GM18870 (cell line): ENCODE data around the gene EVX2.

Experiments
- ATAC-seq: cut with Tn5 transposase; IDR thresholded peaks from one replicate; pipeline ENCODE4 v1.9.1; 2021; ENCODE audit warnings: moderate library complexity; ENCODE audit not compliant: unreplicated experiment

The EVX2 gene

DNA sequence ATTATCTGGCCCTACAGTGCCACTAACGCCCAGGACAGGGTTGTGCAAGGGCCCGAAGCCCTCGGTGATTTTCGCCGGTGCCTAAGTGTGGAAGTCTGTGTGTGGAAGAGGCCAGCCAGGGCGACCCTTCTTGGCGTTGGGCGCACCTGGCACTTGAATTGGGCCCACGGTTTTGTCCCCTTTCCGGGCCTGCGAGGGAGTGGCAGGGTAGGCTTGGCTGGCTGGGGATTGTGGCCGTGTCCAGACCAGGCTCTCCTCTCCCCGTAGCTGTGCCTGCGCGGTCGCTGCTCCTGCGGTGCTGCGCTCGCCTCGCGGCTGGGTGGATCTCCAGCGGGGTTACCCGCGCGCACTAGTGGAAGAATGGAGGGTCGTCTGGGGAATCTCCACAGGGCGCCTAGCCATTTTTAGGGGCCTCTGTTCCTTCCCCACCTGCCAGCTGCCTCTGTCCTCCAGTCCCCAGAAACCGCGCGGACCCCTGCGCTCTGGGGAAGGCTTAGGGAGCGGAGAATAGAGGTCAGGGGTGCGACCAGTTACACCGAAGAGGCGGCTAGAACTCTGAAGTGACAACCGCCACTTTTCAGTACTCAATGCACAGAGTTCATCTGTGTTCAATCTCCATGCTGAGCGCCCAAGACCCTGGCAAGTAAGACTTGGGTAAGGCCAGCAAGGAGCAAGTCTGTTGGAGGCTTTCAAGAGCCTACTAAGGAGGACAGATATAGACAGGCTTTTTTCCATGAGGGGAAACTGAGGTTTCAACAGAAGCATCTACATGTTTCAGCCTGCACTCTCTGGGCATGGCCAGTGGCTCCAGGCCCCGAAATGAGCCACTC is 16.0 kb downstream of the EVX2 start:
- ATAC-seq, result no peak

- no peak for ATAC-seq
Measured at GRCh38 chr2:176066645-176067588, 16.8 kb downstream of the EVX2 start.

DNA sequence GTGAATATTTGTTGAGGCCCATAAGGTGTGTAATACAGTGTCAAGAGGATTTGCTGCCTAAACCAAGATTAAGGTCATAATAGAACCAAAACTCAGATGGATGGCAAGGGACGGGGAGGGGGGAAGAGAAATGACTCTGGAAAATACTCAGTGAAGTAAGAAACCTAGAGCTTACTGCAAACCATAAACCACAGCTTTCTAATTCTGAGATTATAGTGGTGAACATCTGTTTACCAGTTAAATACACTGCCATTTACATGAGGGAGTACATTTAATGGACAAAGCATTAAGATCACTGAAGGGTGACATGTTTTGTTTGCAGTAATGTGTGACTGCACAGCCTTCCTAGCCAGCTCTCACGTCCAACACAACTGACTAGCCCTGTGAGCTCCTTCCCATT is 19.8 kb downstream of the EVX2 start:
- no peak for ATAC-seq

GRCh38 chr2:176056406-176056805 is 27.4 kb downstream of the EVX2 start:
- no peak for ATAC-seq

GRCh38 chr2:176039375-176039774 is 44.4 kb downstream of the EVX2 start:
- ATAC-seq, result no peak

DNA sequence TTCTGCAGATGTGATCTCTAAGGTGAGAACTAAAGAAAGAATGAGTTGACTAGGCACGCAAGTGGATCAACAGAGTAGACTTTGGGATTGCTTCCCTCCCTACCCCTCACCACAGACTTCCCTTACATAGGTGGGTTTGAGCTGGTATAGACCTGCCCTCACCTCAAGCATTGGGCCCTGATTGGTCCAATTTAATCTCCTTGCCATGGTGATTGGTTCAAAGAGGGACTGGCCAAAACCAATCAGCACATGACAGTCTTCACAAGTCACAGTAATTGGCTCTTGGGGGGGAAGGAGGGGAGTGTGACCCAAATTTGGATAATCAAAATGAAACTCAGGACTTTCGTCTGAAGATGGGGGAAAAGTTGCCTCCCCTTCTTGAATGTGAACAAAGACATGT is 45.1 kb downstream of the EVX2 start:
- ATAC-seq, result no peak

GRCh38 chr2:176035013-176035691 is 48.6 kb downstream of the EVX2 start:
- no peak for ATAC-seq

GRCh38 chr2:176027806-176028205 is 56.0 kb downstream of the EVX2 start:
- no peak for ATAC-seq
